Naive thymus-derived CD4-positive, alpha-beta T cell (primary cell): Measurements from ENCODE around the gene ICA1. TPM values are rescaled to one million over a fixed set of nuclear protein-coding genes. Genes with fewer than 3 reads are reported as not detected.
A peak's percentile ranks its signal among the peaks of the same experiment; 100 is the strongest.

Source experiments
- ATAC-seq: fragments of 150-1000 bp; cut with Tn5 transposase; 2 replicates; pipeline ENCODE4 v1.10.0; 2021; ENCODE audit warnings: mild to moderate bottlenecking, moderate library complexity
- CTCF ChIA-PET: fragments of 350-600 bp; sonication (Branson Sonifier 250); formaldehyde crosslinking; loops from one replicate; lab custom pipeline; 2021; ENCODE audit warnings: antibody characterized with exemption; lab: Charles Lee
- POLR2A ChIA-PET: fragments of 350-600 bp; sonication (Branson Sonifier 250); formaldehyde crosslinking; loops from one replicate; lab custom pipeline; 2021; ENCODE audit warnings: antibody characterized with exemption, inconsistent platforms; lab: Charles Lee
- DNase-seq, 9 donors: peaks; one replicate each; pipeline versions ENCODE4 v3.0.0 to v3.0.0-alpha.2; 2020 to 2022; ENCODE audit warnings: mixed read lengths in 1 of 9
- H3K27ac ChIP-seq: one replicate; pipeline ENCODE4 v1.7.0; 2013; ENCODE audit warnings: mild to moderate bottlenecking, low read depth, low read length, moderate library complexity
- H3K27me3 ChIP-seq, 2 donors: one replicate each; pipeline ENCODE4 v1.7.0; 2013; ENCODE audit warnings: low read length in 2 of 2, mild to moderate bottlenecking in 2 of 2, moderate library complexity in 2 of 2; ENCODE audit not compliant: control insufficient read depth in 2 of 2, insufficient read depth in 2 of 2
- H3K36me3 ChIP-seq, 3 experiments: 1 replicate in 2 of 3; 2 replicates in 1 of 3; pipeline ENCODE4 v1.7.0; 2013; ENCODE audit warnings: low read length in 3 of 3, mild to moderate bottlenecking in 3 of 3, moderate library complexity in 1 of 3; ENCODE audit not compliant: insufficient read depth in 3 of 3, control insufficient read depth in 2 of 3
- H3K4me1 ChIP-seq, 2 donors: one replicate each; pipeline ENCODE4 v1.7.0; 2013; ENCODE audit warnings: low read length in 2 of 2, mild to moderate bottlenecking in 2 of 2, moderate library complexity in 1 of 2; ENCODE audit not compliant: control insufficient read depth in 2 of 2, insufficient read depth in 2 of 2
- H3K4me3 ChIP-seq: 2 replicates; pipeline ENCODE4 v1.7.0; 2013; ENCODE audit warnings: mild to moderate bottlenecking, low read length
- H3K9me3 ChIP-seq, 3 experiments: 1 replicate in 2 of 3; 2 replicates in 1 of 3; pipeline ENCODE4 v1.7.0; 2013; ENCODE audit warnings: low read length in 3 of 3; ENCODE audit not compliant: control insufficient read depth in 2 of 3
- H3K27ac Mint-ChIP-seq, 9 donors: one replicate each; pipeline ENCODE4 v1.8.0; 2020 to 2022; ENCODE audit warnings: mixed read lengths in 9 of 9, mild to moderate bottlenecking in 8 of 9, moderate library complexity in 5 of 9, inconsistent platforms in 2 of 9
- H3K27me3 Mint-ChIP-seq, 5 donors: one replicate each; pipeline ENCODE4 v1.8.0; 2021 to 2022; ENCODE audit warnings: mixed read lengths in 5 of 5, mild to moderate bottlenecking in 1 of 5
- H3K36me3 Mint-ChIP-seq, 5 donors: one replicate each; pipeline ENCODE4 v1.8.0; 2020 to 2022; ENCODE audit warnings: mixed read lengths in 5 of 5, mild to moderate bottlenecking in 3 of 5, inconsistent platforms in 1 of 5
- H3K4me1 Mint-ChIP-seq, 7 donors: one replicate each; pipeline ENCODE4 v1.8.0; 2020 to 2022; ENCODE audit warnings: mixed read lengths in 7 of 7, mild to moderate bottlenecking in 3 of 7, inconsistent platforms in 1 of 7
- H3K4me3 Mint-ChIP-seq, 10 donors: one replicate each; pipeline ENCODE4 v1.8.0; 2020 to 2022; ENCODE audit warnings: mild to moderate bottlenecking in 10 of 10, mixed read lengths in 10 of 10, moderate library complexity in 6 of 10, inconsistent platforms in 2 of 10
- H3K9me3 Mint-ChIP-seq, 11 donors: one replicate each; pipeline ENCODE4 v1.8.0; 2020 to 2022; ENCODE audit warnings: mixed read lengths in 11 of 11, mild to moderate bottlenecking in 4 of 11, inconsistent platforms in 1 of 11, moderate library complexity in 1 of 11
- intact Hi-C, 2 donors: fragments of 100-400 bp; cut with micrococcal nuclease; formaldehyde crosslinking; loops; one replicate each; pipeline ENCODE4 v1.15.1; 2023
- polyA plus RNA-seq, 2 donors: library from polyadenylated mRNA; unstranded; fragments of 300-500 nt; fragmentation: Illumina TruSeq; gene quantifications; one replicate each; pipeline ENCODE4 v1.2.3, GENCODE V29; 2021
- total RNA-seq, 6 experiments: library from RNA in 5 of 6; stranded (reverse) in 5 of 6; gene quantifications; 1 replicate in 5 of 6; 2 replicates in 1 of 6; pipeline ENCODE4 v1.2.3 and lab custom pipeline; 2021 to 2026

Gene ICA1
- total and polyA plus RNA-seq, 7 experiments from 2014 or later = 0.46 to 5.8 (median 2.1) TPM; not detected in 1

DNA sequence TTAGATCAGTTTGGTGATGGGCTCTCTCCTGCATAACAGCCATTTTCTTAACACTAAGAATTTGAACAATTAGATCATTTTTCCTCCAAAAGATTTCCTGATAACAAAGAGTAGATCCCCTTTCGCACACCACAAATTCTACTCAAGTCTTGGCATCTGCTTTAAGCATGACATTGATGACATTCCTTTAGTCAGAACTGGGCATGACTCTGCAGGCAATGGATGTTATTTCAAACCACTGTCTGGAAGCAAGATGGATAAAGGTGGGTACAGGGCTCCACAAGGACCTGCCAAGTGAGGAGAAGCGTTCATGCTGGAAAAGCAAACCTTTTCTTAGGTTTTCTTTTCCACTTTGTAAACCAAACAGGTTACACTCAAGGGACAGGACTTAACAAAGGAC lies 169.8 kb downstream of the ICA1 start:
- ATAC-seq (no peak), DNase-seq (no peak)
- peaks cover 0 to 7% (median under 1%) of the 10 kb centered on the region in 11 donors for H3K9me3 Mint-ChIP-seq
- H3K27me3 ChIP-seq = no peaks in the 10 kb centered on the region
- intact Hi-C loops = loop anchor here in 1 of 2 donors (5.0 kb wide), 1 partner anchor 35 kb away; no protein-coding TSS in a partner anchor
- peaks cover 0 to 10% (median 5%) of the 10 kb centered on the region in 7 donors for H3K4me1 Mint-ChIP-seq
- POLR2A ChIA-PET = interaction anchor here (0.8 kb wide), 1 partner anchor 34 kb away, joined by 3 read pairs; no protein-coding TSS in a partner anchor
- H3K36me3 Mint-ChIP-seq = peaks cover under 1 to 52% (median 37%) of the 10 kb centered on the region in 5 donors
- H3K4me3 ChIP-seq = no peak overlapping the region
- peak overlapping the region in 1 of 9 donors; percentile 80 for H3K27ac Mint-ChIP-seq
- H3K9me3 ChIP-seq = no peaks in the 10 kb centered on the region
- H3K36me3 ChIP-seq = peaks cover 0 to under 1% (median 0%) of the 10 kb centered on the region in 3 experiments
- H3K27me3 Mint-ChIP-seq = no peaks in the 10 kb centered on the region
- no peak overlapping the region for H3K27ac ChIP-seq
- CTCF ChIA-PET = interaction anchor here (0.7 kb wide), 1 partner anchor 449 kb away, joined by 3 read pairs; no protein-coding TSS in a partner anchor
- no peaks in the 10 kb centered on the region for H3K4me1 ChIP-seq
- no peak overlapping the region for H3K4me3 Mint-ChIP-seq

DNA sequence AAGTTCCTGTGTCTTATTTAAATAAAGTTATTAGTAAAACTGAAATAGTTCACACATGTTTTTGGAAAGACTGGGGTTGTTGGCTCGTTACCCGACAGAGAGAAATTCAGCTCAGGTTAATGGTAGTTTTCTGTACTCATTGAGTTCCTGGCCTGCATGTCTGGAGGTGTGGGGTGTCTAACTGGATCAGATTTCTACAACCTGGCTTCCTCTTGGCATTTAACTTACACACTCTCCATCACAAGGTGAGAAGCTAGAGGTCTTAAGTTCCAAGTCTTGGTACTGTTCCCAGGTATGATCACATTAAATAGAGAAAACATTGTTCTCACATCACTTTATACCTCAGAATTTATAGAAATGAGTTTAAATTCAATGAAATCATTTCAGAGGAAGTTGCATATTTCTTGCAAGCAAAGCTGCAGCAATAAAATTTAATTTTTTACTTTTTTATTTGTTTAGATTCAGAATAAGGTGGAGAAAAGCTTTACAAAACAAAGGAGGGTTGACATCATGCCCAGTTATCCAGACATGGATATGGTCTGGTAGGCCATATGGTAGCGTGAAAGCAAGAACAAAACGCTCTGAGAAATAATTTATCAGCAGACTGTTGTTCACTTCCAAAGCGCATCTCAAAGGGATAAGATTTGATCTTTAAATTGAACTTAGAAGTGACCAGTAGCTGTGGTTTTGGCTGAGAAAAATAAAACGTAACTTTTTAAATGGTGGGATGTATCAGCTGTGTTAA lies 172.8 kb downstream of the ICA1 start:
- Mint-ChIP-seq H3K36me3 (peaks cover 17 to 66% (median 44%) of the 10 kb centered on the region in 5 donors), H3K27ac (peak overlapping the region in 1 of 9 donors; percentile 69), H3K9me3 (peaks cover 0 to 2% (median 0%) of the 10 kb centered on the region in 11 donors), H3K4me3 (no peak overlapping the region), H3K27me3 (no peaks in the 10 kb centered on the region), H3K4me1 (peaks cover 0 to 18% (median 5%) of the 10 kb centered on the region in 7 donors)
- H3K27ac ChIP-seq = no peak overlapping the region
- ATAC-seq (no peak), DNase-seq (no peak)
- ChIA-PET POLR2A (interaction anchor here (1.0 kb wide), 2 partner anchors 17 to 55 kb away, joined by 3 to 4 read pairs; no protein-coding TSS in a partner anchor), CTCF (interaction anchor here (0.6 to 1.3 kb wide), 3 partner anchors 16 to 408 kb away, joined by 3 read pairs; no protein-coding TSS in a partner anchor)
- no peaks in the 10 kb centered on the region for H3K4me1 ChIP-seq
- peaks cover 0 to 8% (median 0%) of the 10 kb centered on the region in 3 experiments for H3K36me3 ChIP-seq
- H3K9me3 ChIP-seq = no peaks in the 10 kb centered on the region
- intact Hi-C loops = no loop called here
- no peaks in the 10 kb centered on the region for H3K27me3 ChIP-seq
- no peak overlapping the region for H3K4me3 ChIP-seq

DNA sequence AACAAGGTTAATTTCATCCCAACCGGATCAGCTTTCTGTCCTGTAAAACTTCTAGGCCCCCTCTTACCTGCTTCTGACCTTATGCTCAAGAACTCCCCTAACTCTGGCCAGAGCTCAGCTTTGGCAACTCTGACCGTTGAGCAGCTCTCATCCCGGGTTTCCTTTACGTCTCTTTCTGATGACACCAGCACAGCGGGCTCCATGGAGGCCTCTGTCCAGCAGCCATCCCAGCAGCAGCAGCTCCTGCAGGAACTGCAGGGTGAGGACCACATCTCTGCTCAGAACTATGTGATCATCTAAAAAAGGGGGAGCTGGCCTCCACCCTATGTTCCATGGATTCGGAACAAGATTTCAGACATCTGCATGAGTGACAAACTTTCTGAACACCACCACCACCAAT lies 175.7 kb downstream of the ICA1 start:
- no peaks in the 10 kb centered on the region for H3K27me3 ChIP-seq
- Mint-ChIP-seq H3K27ac (peak overlapping the region in 2 of 9 donors; percentile 40 to 81), H3K4me3 (no peak overlapping the region), H3K27me3 (no peaks in the 10 kb centered on the region), H3K9me3 (no peaks in the 10 kb centered on the region), H3K36me3 (peaks cover 17 to 58% (median 34%) of the 10 kb centered on the region in 5 donors), H3K4me1 (peaks cover 0 to 27% (median 5%) of the 10 kb centered on the region in 7 donors)
- ChIA-PET POLR2A (no interaction called here), CTCF (no interaction called here)
- ATAC-seq (no peak), DNase-seq (no peak)
- no peak overlapping the region for H3K27ac ChIP-seq
- no peak overlapping the region for H3K4me3 ChIP-seq
- H3K4me1 ChIP-seq = no peaks in the 10 kb centered on the region
- no peaks in the 10 kb centered on the region for H3K9me3 ChIP-seq
- peaks cover 0 to 8% (median 0%) of the 10 kb centered on the region in 3 experiments for H3K36me3 ChIP-seq
- intact Hi-C loops = no loop called here

DNA sequence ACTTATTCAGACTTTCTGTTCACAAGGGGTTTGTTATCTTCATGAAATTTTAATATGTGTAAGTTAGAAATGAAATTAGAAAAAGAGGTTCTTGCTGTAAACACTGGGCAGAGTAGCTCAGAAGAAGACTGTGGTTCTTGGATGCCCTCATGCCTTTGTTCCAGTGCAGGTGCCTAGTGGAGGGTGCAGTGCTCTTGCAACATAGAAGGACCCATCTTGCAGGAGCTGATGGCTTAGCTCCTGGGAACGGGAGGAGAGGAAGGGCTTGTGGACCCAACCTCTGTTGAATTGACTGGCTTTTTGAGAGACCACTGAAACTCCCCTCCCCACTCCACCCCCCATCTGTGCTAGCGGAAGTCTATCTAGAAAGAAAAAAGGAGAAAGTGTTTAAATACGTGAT lies 176.5 kb downstream of the ICA1 start:
- H3K4me3 Mint-ChIP-seq = no peak overlapping the region
- no peaks in the 10 kb centered on the region for H3K27me3 ChIP-seq
- ChIA-PET POLR2A (no interaction called here), CTCF (interaction anchor here (0.7 to 0.9 kb wide), 2 partner anchors 19 to 404 kb away, joined by 3 read pairs; no protein-coding TSS in a partner anchor)
- H3K9me3 Mint-ChIP-seq = no peaks in the 10 kb centered on the region
- intact Hi-C loops = no loop called here
- H3K36me3 Mint-ChIP-seq = peaks cover 17 to 53% (median 30%) of the 10 kb centered on the region in 5 donors
- no peak for DNase-seq
- H3K4me3 ChIP-seq = no peak overlapping the region
- H3K36me3 ChIP-seq = peaks cover 0 to 8% (median 0%) of the 10 kb centered on the region in 3 experiments
- no peaks in the 10 kb centered on the region for H3K27me3 Mint-ChIP-seq
- H3K4me1 Mint-ChIP-seq = peaks cover 0 to 24% (median 5%) of the 10 kb centered on the region in 7 donors
- no peaks in the 10 kb centered on the region for H3K9me3 ChIP-seq
- no peak for ATAC-seq
- peak overlapping the region in 1 of 9 donors; percentile 49 for H3K27ac Mint-ChIP-seq
- H3K27ac ChIP-seq = no peak overlapping the region
- no peaks in the 10 kb centered on the region for H3K4me1 ChIP-seq

DNA sequence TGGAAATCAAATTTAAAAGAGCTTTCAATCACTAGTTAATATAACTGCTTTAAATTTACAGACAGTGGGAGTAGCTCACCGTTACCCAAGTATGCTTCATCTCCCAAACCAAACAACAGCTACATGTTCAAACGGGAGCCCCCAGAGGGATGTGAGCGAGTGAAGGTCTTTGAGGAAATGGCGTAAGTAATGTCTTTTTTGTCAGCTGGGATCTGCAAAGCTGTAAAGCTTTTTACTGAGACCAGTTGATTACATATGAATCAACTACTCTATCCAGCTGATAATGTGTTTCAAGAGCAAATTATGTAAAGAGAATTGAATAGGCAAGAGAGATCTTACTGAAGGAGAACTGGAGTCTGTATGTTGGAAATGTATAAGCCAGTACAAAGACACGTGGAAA lies 177.1 kb downstream of the ICA1 start:
- intact Hi-C loops = loop anchor here in 1 of 2 donors (5.0 kb wide), 1 partner anchor 107 kb away; no protein-coding TSS in a partner anchor
- H3K4me3 ChIP-seq = no peak overlapping the region
- ATAC-seq (no peak), DNase-seq (no peak)
- no peaks in the 10 kb centered on the region for H3K27me3 Mint-ChIP-seq
- no peaks in the 10 kb centered on the region for H3K9me3 ChIP-seq
- peaks cover 15 to 47% (median 27%) of the 10 kb centered on the region in 5 donors for H3K36me3 Mint-ChIP-seq
- H3K4me1 Mint-ChIP-seq = peaks cover 0 to 19% (median 1%) of the 10 kb centered on the region in 7 donors
- no peak overlapping the region for H3K4me3 Mint-ChIP-seq
- H3K27ac Mint-ChIP-seq = peak overlapping the region in 1 of 9 donors; percentile 40
- H3K36me3 ChIP-seq = peaks cover 0 to 8% (median 0%) of the 10 kb centered on the region in 3 experiments
- H3K4me1 ChIP-seq = no peaks in the 10 kb centered on the region
- POLR2A ChIA-PET = no interaction called here
- no peak overlapping the region for H3K27ac ChIP-seq
- CTCF ChIA-PET = interaction anchor here (0.7 to 0.9 kb wide), 2 partner anchors 18 to 404 kb away, joined by 3 read pairs; no protein-coding TSS in a partner anchor
- H3K27me3 ChIP-seq = no peaks in the 10 kb centered on the region
- no peaks in the 10 kb centered on the region for H3K9me3 Mint-ChIP-seq

DNA sequence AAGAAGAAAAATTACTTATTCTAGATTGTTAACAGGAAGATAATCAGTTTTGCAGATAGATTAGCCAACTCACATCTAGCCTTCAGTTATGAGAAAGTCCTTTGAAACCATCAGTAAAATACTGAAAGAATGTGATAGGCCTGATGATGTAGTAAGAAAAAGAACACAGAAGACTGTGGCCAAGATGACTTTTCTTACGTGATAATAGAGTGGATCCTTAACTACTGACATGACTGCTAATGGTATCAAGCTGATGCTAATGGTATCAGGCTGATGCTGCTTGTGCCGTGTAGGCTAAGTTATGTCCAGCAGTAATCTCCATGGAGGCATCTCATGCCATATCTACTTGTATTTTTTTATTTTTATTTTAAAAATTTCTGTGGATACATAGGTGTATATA lies 179.2 kb downstream of the ICA1 start:
- no peak overlapping the region for H3K27ac ChIP-seq
- H3K27me3 ChIP-seq = no peaks in the 10 kb centered on the region
- Mint-ChIP-seq H3K4me1 (peaks cover 0 to 19% (median 0%) of the 10 kb centered on the region in 7 donors), H3K9me3 (peaks cover 0 to under 1% (median 0%) of the 10 kb centered on the region in 11 donors), H3K36me3 (peaks cover 16 to 46% (median 24%) of the 10 kb centered on the region in 5 donors), H3K27me3 (no peaks in the 10 kb centered on the region), H3K4me3 (no peak overlapping the region), H3K27ac (no peak overlapping the region)
- peaks cover 0 to 8% (median 0%) of the 10 kb centered on the region in 3 experiments for H3K36me3 ChIP-seq
- no peak for DNase-seq
- CTCF ChIA-PET = no interaction called here
- H3K9me3 ChIP-seq = no peaks in the 10 kb centered on the region
- POLR2A ChIA-PET = interaction anchor here (0.5 kb wide), 1 partner anchor 105 kb away, joined by 3 read pairs; no protein-coding TSS in a partner anchor
- ATAC-seq = no peak
- intact Hi-C loops = loop anchor here in 1 of 2 donors (5.0 kb wide), 1 partner anchor 110 kb away; no protein-coding TSS in a partner anchor
- H3K4me1 ChIP-seq = no peaks in the 10 kb centered on the region
- no peak overlapping the region for H3K4me3 ChIP-seq
